HepG2 (cell line): ENCODE measurements around the gene PACS1. TPM values are rescaled to one million over a fixed set of nuclear protein-coding genes. Genes with fewer than 3 reads are reported as not detected.

Experiments
- CHD4 ChIP-seq: fragments of 200-600 bp; sonication (generic); IDR thresholded peaks from 2 replicates; pipeline ENCODE4 v1.7.0; 2017; ENCODE audit warnings: mild to moderate bottlenecking, low read length, borderline replicate concordance
- FOXK1 ChIP-seq: sonication (generic); formaldehyde crosslinking; IDR thresholded peaks from 2 replicates; pipeline ENCODE4 v1.4.0; 2020; ENCODE audit warnings: low read depth, missing genetic modification reagents, borderline replicate concordance
- HCFC1 ChIP-seq: fragments of 150-350 bp; IDR thresholded peaks from 2 replicates; pipeline ENCODE4 v1.6.1; 2014; ENCODE audit warnings: low read depth, low read length
- JARID2 ChIP-seq: sonication (generic); formaldehyde crosslinking; IDR thresholded peaks from 2 replicates; pipeline ENCODE4 v1.8.1; 2023; ENCODE audit warnings: missing genetic modification reagents, inconsistent platforms; ENCODE audit not compliant: insufficient replicate concordance
- KDM2A ChIP-seq: sonication (generic); formaldehyde crosslinking; IDR thresholded peaks from 2 replicates; pipeline ENCODE4 v1.4.0; 2020; ENCODE audit warnings: low read depth, missing genetic modification reagents, borderline replicate concordance
- KDM3A ChIP-seq: IDR thresholded peaks from 2 replicates; pipeline ENCODE4 v1.6.1; 2018; ENCODE audit warnings: low read depth, missing compliant biosample characterization
- MYC ChIP-seq: sonication (generic); formaldehyde crosslinking; IDR thresholded peaks from 2 replicates; pipeline ENCODE4 v1.9.0; 2021; ENCODE audit warnings: missing genetic modification reagents, borderline replicate concordance
- PCBP2 ChIP-seq: fragments of 200-400 bp; formaldehyde crosslinking; optimal IDR thresholded peaks from 2 replicates; pipeline ENCODE3; 2018; ENCODE audit warnings: low read length, low read depth; ENCODE audit not compliant: poor library complexity, severe bottlenecking
- POLR2A ChIP-seq, 2 experiments: IDR thresholded peaks; 2 replicates each; pipeline ENCODE4 v1.6.1; 2011; ENCODE audit warnings: low read depth in 2 of 2, low read length in 2 of 2, mild to moderate bottlenecking in 1 of 2, moderate library complexity in 1 of 2; ENCODE audit not compliant: insufficient read depth in 1 of 2
- RFX1 ChIP-seq: fragments of 450-650 bp; IDR thresholded peaks from 2 replicates; pipeline ENCODE4 v1.6.1; 2017
- SETDB1 ChIP-seq: sonication (generic); formaldehyde crosslinking; IDR thresholded peaks from 2 replicates; pipeline ENCODE4 v1.5.1; 2020; ENCODE audit warnings: missing genetic modification reagents, mild to moderate bottlenecking, borderline replicate concordance
- TBL1XR1 ChIP-seq: fragments of 150-350 bp; IDR thresholded peaks from 2 replicates; pipeline ENCODE4 v1.6.1; 2014; ENCODE audit warnings: borderline replicate concordance, low read length; ENCODE audit not compliant: partially characterized antibody
- ZBTB21 ChIP-seq: sonication (generic); formaldehyde crosslinking; IDR thresholded peaks from 2 replicates; pipeline ENCODE4 v1.4.0; 2020; ENCODE audit warnings: missing genetic modification reagents
- ZC3H4 ChIP-seq: sonication (generic); formaldehyde crosslinking; IDR thresholded peaks from 2 replicates; pipeline ENCODE4 v1.4.0; 2020; ENCODE audit warnings: missing genetic modification reagents, borderline replicate concordance
- ZEB1 ChIP-seq: IDR thresholded peaks from 2 replicates; pipeline ENCODE4 v1.6.1; 2012; ENCODE audit warnings: mild to moderate bottlenecking, low read depth, inconsistent platforms; ENCODE audit not compliant: insufficient replicate concordance
- ZFP62 ChIP-seq: sonication (generic); formaldehyde crosslinking; IDR thresholded peaks from 2 replicates; pipeline ENCODE4 v1.4.0; 2020; ENCODE audit warnings: missing genetic modification reagents
- ZNF263 ChIP-seq: sonication (generic); formaldehyde crosslinking; IDR thresholded peaks from 2 replicates; pipeline ENCODE4 v1.4.0; 2020; ENCODE audit warnings: missing genetic modification reagents
- ZNF615 ChIP-seq: sonication (generic); formaldehyde crosslinking; IDR thresholded peaks from 2 replicates; pipeline ENCODE4 v1.5.0; 2020; ENCODE audit warnings: mild to moderate bottlenecking, missing genetic modification reagents, borderline replicate concordance
- polyA plus RNA-seq, 8 experiments: library from polyadenylated mRNA; depleted of rRNA in 3 of 8; stranded (reverse) in 7 of 8; unstranded in 1 of 8; fragments of >200 nt; fragmentation: Illumina TruSeq in 4 of 8; extraction: Trizol in 4 of 8; gene quantifications; 2 replicates each; pipeline versions ENCODE4 v1.2.1 to v1.2.3, GENCODE V29; 2011 to 2016; ENCODE audit warnings: low read depth in 4 of 8, missing spikeins in 1 of 8, mixed read lengths in 1 of 8; ENCODE audit not compliant: insufficient read depth in 1 of 8
- total RNA-seq, 5 experiments: library from RNA; depleted of rRNA; stranded (reverse); fragments of >200 nt; fragmentation: Illumina TruSeq; extraction: Trizol; gene quantifications; 2 replicates each; pipeline ENCODE4 v1.2.3, GENCODE V29; 2016; ENCODE audit warnings: low read depth in 1 of 5
- TF ChIP-seq, protein P1 (sequence below): sonication (generic); formaldehyde crosslinking; IDR thresholded peaks from 2 replicates; pipeline ENCODE4 v1.4.0; 2020; ENCODE audit warnings: missing genetic modification reagents
- TF ChIP-seq, protein P2 (sequence below): IDR thresholded peaks from 2 replicates; pipeline ENCODE4 v1.6.1; 2016; ENCODE audit warnings: control low read depth
- TF ChIP-seq, protein P3 (sequence below): sonication (generic); formaldehyde crosslinking; IDR thresholded peaks from 2 replicates; pipeline ENCODE4 v1.5.1; 2020; ENCODE audit warnings: mild to moderate bottlenecking, missing genetic modification reagents, moderate library complexity
- TF ChIP-seq, protein P4 (sequence below): sonication (generic); formaldehyde crosslinking; IDR thresholded peaks from 2 replicates; pipeline ENCODE4 v1.5.0; 2020; ENCODE audit warnings: missing genetic modification reagents

Gene PACS1
- total and polyA plus RNA-seq, 2 of the 13 experiments (the other 11 are each of a cell fraction or from before 2014, with no cell fraction given): 7.6 to 8.6 TPM

DNA sequence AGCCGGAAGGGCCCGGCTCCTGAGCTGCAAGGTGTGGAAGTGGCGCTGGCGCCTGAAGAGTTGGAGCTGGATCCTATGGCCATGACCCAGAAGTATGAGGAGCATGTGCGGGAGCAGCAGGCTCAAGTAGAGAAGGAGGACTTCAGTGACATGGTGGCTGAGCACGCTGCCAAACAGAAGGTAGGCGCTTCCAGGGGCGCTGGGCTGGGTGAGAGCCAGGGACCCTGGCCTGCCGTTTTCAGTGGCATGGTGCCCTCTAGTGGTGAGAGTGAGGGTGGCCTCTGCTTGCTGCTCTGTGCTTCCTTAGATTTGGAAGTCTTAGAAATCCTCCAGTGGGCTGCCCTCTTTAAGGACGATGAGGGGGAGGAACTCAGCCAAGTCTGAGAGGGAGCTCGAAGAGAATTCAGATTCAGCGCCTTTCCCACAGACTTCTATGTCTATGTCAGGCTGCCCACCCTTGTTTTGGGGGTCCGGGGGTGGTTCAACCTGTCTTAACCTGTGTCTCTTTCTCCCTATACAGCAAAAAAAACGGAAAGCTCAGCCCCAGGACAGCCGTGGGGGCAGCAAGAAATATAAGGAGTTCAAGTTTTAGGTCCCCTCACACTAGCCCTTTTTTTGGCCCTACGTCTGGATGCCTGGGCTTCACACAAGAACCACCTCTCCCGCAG, 1.8 kb upstream of the PACS1 start (continued):
- TF ChIP-seq, protein P1, sequence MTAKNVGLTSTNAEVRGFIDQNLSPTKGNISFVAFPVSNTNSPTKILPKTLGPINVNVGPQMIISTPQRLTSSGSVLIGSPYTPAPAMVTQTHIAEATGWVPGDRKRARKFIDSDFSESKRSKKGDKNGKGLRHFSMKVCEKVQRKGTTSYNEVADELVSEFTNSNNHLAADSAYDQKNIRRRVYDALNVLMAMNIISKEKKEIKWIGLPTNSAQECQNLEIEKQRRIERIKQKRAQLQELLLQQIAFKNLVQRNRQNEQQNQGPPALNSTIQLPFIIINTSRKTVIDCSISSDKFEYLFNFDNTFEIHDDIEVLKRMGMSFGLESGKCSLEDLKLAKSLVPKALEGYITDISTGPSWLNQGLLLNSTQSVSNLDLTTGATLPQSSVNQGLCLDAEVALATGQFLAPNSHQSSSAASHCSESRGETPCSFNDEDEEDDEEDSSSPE (CRISPR knock-in tag): no peak
- no peak for TF ChIP-seq ZFP62
- TF ChIP-seq ZC3H4 (CRISPR knock-in tag): no peak
- no peak for TF ChIP-seq JARID2
- no peak for TF ChIP-seq CHD4
- no peak for TF ChIP-seq POLR2A (IDR thresholded peaks at IDR 0.05; ENCODE audit: insufficient read depth in 1 of 2, low read depth in 2 of 2, low read length in 2 of 2)
- TF ChIP-seq TBL1XR1: no peak
- no peak for TF ChIP-seq FOXK1 (CRISPR knock-in tag)
- peak; percentile 43 for TF ChIP-seq KDM2A (CRISPR knock-in tag)
- TF ChIP-seq, protein P2, sequence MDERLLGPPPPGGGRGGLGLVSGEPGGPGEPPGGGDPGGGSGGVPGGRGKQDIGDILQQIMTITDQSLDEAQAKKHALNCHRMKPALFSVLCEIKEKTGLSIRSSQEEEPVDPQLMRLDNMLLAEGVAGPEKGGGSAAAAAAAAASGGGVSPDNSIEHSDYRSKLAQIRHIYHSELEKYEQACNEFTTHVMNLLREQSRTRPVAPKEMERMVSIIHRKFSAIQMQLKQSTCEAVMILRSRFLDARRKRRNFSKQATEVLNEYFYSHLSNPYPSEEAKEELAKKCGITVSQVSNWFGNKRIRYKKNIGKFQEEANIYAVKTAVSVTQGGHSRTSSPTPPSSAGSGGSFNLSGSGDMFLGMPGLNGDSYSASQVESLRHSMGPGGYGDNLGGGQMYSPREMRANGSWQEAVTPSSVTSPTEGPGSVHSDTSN (CRISPR knock-in tag): no peak
- 0 out of 2 replicates have a peak, but pooled peaks have one; percentile 39 for TF ChIP-seq KDM3A
- peak; percentile 17; the same call in 1 of the 2 replicates for TF ChIP-seq MYC (CRISPR knock-in tag)
- TF ChIP-seq ZBTB21 (CRISPR knock-in tag): no peak
- no peak for TF ChIP-seq SETDB1 (CRISPR knock-in tag)
- no peak for TF ChIP-seq RFX1
- TF ChIP-seq HCFC1: no peak
- TF ChIP-seq PCBP2: no peak
- TF ChIP-seq, protein P3, sequence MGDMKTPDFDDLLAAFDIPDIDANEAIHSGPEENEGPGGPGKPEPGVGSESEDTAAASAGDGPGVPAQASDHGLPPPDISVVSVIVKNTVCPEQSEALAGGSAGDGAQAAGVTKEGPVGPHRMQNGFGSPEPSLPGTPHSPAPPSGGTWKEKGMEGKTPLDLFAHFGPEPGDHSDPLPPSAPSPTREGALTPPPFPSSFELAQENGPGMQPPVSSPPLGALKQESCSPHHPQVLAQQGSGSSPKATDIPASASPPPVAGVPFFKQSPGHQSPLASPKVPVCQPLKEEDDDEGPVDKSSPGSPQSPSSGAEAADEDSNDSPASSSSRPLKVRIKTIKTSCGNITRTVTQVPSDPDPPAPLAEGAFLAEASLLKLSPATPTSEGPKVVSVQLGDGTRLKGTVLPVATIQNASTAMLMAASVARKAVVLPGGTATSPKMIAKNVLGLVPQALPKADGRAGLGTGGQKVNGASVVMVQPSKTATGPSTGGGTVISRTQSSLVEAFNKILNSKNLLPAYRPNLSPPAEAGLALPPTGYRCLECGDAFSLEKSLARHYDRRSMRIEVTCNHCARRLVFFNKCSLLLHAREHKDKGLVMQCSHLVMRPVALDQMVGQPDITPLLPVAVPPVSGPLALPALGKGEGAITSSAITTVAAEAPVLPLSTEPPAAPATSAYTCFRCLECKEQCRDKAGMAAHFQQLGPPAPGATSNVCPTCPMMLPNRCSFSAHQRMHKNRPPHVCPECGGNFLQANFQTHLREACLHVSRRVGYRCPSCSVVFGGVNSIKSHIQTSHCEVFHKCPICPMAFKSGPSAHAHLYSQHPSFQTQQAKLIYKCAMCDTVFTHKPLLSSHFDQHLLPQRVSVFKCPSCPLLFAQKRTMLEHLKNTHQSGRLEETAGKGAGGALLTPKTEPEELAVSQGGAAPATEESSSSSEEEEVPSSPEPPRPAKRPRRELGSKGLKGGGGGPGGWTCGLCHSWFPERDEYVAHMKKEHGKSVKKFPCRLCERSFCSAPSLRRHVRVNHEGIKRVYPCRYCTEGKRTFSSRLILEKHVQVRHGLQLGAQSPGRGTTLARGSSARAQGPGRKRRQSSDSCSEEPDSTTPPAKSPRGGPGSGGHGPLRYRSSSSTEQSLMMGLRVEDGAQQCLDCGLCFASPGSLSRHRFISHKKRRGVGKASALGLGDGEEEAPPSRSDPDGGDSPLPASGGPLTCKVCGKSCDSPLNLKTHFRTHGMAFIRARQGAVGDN (CRISPR knock-in tag): peak; percentile 57
- TF ChIP-seq ZNF263 (CRISPR knock-in tag): peak; percentile 62
- TF ChIP-seq, protein P4, sequence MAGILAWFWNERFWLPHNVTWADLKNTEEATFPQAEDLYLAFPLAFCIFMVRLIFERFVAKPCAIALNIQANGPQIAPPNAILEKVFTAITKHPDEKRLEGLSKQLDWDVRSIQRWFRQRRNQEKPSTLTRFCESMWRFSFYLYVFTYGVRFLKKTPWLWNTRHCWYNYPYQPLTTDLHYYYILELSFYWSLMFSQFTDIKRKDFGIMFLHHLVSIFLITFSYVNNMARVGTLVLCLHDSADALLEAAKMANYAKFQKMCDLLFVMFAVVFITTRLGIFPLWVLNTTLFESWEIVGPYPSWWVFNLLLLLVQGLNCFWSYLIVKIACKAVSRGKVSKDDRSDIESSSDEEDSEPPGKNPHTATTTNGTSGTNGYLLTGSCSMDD (CRISPR knock-in tag): no peak
- TF ChIP-seq ZEB1: no peak
- TF ChIP-seq ZNF615 (CRISPR knock-in tag): no peak
